ENCODE measurements around the gene ITGB8.
"Not testable (repeated sequence)": the region's sequence is repeated elsewhere in the genome, so short reads cannot be mapped to it uniquely, and the experiment has no call there.

The ITGB8 gene

DNA sequence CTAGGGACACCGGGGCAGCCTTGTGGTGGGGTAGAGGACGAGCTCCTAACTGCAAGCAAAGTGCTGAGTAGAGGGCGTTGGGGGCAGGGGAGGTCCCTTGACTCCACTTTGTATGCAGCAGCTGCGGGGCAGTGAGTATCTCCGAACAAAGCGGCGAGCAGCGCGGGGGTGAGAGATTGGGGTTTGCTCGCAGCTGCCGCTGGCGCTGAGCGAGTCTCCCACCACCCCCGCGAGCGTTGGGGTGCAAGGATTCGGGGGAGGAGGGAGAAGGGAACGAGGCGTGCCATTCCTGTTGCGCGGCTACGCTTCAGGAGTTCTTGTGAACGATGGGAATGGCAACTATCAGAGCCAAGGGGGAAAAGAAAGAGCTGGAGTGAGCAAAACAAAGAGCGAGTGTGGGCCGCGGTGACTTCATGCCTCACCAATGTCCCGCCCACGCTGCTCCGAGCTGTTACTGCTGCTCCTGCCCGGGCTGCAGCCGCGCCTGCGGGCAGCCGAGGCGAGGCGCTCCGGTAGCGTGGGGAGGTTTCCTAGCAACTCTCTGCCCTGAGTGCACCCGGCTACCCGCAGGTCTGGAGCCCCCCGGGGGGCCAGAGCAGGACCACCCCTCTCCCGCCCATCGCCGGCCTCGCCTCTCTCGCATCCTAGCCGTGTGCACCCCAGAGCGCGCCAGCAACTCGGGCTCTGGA lies at the start of gene ITGB8:
Gene ITGB8, plus strand, starts transcription at position 662 of the 689 bp plus-strand sequence. CDS start 907 bp downstream, outside the sequence.
- DNase-seq: peak; percentile 93

DNA sequence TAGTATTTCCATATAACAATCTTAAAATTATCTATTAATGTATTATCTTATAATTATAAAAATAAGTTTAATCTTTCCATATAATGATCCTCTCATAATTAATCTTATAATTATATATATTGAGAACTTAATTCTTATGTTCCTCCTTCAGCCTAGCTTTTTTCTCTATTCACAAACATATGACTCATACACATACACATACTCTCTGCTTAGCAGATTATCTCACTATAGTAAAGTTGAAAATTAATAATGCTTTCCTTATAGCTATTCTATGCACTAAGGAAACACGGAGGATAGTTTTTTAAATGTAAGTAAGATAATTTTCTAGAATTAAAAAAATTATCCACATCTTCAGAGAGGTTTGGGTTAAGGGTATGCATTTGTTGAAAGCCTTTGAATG lies 47.7 kb upstream of the ITGB8 start:
- DNase-seq: no peak

DNA sequence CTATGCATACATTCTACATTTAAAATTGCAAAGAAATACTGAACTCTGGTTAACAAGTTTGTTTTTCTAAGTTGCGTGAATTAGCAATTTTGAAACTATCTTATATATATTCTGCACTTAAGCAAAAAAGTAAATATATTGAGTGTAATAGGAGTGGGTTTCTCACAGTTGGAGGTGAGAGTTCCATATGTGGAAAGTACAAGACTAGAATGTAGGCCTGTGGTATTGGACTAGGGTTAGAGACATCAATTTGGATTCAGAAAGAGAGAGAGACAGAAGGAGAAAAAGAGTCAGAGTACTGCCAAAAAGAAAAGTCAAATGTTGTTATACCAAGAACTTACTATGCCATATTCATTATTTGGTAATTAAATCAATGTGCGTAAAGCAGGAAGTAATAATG lies 47.3 kb upstream of the ITGB8 start:
- DNase-seq: peak; percentile 25

DNA sequence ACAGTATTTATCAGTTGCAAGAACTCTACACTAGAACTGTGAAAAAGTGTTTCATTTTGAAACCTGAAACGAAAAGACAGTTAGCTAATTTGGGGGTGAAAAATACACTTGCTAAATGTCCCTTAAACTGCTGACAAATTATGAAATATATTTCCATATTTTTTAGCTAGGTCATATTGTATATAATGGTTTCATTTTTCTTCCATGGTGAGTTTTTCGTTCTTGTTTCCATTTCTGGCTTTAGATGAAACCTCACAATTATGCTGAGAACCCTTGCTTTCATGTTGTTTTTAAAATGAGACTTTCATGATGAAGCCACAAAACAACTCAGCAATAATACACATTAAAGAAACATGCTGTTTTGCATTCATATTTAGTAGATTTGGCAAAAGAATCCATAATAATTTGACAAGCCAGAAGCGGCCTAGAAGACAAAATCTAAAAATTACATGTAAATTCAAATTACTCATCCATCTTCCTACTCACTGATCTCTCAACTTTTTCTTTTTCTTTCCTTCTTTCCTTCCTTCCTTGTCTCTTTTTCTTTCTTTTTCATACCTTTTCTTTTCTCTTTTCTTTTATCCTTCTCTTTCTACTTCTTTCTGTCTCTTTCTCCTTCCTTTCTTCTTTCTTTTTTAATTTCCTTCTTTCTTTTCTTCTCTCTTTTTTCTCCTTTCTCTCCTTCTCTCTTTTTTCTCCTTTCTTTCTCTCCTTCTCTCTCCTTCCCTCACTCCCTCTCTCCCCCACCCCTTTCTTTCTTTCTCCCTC lies 46.5 kb upstream of the ITGB8 start:
- DNase-seq: no peak

DNA sequence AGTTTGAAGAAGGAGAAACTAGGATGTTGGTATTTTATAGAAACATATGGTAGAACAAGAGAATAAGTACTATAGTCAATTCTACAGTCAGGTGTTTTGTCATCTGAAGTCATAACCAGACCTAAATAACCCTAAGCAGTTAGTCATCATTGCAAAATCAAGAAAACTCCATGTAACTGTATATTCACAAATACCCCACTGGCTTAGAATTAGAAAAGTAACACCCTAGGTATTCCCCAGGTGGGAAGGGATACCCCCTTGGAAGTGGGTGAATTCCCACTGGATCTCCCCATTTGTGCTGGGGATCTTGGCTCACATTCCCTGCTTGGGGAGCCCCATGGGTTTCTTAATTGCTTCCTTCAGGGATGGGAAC lies 45.9 kb upstream of the ITGB8 start:
- no peak for DNase-seq

DNA sequence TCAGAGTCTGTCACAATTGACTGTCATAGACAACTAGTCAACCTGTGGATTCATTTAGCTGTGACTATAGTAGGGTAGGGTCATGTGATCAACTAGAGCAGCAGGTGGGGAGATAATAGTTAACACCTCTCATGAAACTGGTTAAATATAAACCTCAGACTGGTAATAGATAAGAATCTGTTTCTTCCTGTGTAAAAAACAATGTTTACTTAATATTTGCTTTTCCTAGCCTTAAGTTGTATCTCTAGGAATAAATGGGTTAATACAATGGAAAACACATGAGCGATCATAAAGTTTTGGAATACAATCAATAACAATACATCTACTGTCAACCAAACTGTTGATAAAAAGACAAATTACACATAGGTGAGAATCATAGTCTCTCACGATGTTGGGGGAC lies 43.4 kb upstream of the ITGB8 start:
- no peak for DNase-seq

DNA sequence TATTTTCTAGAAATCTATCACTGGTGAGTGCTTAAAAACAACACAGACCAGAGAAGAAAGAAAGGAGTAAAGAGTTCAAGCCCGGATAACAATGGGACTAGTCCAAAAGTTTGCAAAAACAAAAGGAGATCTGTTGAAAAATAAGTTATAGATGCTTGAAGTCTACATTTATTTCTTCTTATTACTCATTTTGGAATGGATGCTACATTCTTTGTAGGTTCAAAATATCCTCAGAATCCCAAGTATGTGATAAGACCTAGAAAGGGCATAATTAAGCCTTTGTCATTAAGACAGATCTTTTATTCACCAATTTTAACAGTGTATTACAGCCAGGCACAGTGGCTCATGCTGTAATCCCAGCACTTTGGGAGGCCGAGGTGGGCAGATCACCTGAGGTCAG lies 42.7 kb upstream of the ITGB8 start:
- no peak for DNase-seq

DNA sequence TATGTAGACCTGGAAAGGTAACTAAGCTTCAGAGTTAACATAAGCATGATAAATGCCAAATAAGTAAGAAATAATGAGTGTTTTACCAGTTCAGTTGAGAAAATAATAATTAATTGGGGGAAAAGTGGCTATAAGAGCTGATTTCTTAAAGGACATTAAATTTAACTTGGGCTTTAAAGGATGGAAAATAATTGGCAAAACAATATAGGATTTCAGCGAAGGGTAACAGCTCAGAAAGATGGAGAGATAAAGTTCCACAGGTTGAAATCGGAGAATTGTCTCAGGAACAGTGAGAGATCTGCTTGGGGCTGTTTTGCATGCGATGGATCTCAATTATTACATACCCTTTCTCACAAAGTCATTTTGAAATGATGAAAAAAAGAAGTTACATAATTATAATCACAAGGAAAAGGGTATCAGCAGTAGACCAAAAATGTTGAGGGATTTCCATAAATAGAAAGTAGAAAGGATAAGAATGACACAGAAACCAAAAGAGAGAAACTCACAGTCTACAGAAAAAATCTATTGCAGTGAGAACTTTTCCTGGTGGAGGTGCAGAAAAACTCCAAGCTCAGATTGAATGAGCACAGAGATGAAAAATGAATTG lies 40.1 kb upstream of the ITGB8 start:
- DNase-seq: no peak

DNA sequence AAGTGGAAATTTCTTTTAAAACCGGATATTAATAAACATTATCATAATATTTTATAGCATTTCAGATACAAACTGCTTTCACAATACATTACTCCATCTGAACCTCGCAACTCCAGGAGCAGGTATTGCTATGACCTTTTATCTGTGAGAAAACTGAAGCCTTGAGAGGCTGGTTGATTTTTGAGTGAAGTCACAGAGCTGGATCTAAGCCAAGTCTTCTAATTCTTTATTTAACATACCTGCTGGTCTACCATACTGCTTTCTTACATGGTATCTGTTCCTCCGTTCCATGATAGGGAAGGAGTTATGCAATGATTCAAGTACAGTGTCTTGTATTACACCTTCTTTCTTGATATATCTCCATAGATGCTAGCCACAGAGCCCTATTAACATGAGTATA lies 37.4 kb upstream of the ITGB8 start:
- DNase-seq: peak; percentile 17

DNA sequence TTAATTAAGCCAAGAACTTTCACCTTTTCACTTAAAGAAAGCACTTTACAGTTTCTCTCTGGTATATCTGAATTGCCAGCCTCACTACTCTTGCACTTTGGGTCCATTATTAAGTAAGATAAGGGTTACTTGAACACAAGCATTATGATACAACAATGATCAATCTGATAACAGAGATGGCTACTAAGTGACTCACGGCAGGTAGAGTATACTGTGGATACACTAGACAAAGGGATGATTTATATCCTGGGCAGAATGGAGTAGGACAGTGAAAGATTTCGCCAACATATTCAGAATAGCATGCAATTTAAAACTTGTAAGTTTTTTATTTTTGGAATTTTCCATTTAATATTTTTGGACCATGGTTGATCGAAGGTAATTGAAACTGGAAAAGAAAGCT lies 34.3 kb upstream of the ITGB8 start:
- DNase-seq: no peak

DNA sequence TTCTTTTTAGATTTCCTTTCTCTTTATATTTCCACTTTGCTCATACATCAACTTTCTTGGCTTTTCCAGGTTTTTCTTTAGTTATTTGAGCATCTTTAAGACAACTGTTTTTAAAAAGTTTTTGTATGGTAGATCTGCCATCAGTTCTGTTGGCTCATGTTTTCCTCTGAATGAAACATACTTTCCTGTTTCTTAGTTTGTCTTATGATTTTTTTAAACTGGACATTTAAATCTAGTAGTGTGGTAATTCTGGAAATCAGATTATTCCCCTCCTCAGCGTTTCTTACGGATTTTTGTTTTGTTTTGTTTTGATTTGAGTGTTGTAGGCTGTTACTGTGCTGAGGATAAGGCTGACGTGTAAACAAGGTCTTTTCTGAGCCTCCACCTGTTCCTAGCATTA lies 33.8 kb upstream of the ITGB8 start:
- DNase-seq: no peak

DNA sequence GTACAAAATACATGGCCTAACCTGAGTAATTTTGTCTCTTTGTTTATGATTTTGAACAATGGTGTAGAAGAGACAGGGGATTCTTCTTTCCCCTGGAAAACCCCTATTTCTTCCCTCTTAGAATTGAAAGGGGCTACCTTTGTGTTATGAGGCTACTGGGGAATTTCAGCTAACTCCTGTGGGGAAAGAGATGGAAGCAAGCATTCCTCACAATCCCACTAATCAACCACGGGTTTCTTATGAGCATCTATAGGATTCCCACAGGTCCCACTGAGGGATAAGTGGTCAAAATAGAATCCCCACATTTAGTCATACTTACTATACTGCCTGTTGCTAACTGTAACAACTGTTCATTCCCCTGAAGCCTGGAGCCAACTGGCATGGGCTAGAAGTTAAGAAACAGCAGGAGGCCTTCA lies 32.2 kb upstream of the ITGB8 start:
- no peak for DNase-seq

DNA sequence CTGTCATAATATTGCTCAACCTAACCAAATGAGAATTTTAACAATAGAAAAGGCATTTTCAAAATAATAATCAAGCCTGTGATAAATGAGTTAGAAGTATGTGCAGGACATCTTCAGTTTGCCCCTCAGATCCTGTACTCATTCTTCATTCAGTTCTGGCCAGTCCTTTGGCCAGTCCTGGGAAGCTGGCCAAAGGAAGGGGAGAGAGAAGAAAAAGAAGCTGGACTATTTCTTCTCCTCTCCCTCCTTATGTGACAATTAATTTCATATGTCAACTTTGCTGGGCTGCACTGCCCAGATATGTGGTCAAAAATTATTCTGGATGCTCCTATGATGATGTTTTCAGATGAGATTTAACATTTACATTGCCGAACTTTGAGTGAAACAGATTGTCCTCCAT lies 31.6 kb upstream of the ITGB8 start:
- no peak for DNase-seq

DNA sequence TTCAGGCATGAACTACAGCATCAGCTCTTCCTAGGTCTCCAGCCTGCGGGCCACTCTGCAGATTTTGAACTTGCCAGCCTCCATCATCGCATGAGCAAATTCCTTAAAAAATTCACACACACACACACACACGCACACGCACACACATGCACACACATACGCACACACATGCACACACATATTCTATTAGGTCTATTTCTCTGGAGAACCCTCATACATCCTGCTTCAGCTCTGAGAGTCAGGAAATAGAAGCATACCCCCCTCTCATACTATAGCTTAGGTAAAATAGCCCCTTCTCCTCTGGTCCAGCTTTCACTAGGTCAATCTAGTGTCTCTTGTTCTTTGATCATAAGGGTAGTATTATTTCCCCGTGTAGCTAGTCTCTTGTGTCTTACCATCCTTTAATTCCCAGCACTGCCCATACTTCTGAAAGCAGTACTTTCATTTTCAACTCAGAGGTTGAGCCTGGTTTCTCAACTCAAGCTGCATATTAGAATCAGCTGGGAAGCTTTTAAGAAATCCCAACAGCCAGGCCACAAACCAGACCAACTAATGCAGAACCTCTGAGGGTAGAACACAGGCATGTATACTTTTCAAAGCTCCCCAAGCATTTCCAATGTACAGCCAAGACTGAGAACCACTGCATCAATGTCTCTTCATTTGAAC lies 30.9 kb upstream of the ITGB8 start:
- no peak for DNase-seq

DNA sequence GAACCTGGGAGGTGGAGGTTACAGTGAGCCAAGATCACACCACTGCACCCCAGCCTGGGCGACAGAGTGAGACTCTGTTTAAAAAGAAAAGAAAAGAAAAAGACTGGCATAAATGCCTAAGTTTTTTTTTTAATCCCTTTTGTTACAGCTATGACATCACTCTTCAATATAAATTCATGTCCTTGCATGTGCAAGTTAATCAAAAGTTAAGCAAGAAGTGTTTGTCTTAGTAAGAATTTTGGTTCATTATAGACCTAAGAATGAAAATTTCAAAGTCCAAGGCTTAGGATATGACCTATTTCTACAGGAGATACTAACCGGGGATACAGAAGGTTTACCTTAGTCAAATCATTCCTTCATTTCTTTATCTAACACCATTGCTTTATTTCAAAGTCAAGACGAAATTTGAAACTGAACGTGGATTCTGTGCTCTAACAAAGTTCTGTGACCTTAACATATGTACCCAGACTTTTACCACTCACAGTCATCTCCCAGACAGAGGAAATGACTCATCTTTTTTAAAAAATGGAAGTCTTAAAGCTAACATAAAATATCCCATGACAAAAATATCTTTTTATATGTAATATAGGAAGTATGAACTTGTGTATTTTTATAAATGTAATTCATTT lies 29.3 kb upstream of the ITGB8 start:
- no peak for DNase-seq

DNA sequence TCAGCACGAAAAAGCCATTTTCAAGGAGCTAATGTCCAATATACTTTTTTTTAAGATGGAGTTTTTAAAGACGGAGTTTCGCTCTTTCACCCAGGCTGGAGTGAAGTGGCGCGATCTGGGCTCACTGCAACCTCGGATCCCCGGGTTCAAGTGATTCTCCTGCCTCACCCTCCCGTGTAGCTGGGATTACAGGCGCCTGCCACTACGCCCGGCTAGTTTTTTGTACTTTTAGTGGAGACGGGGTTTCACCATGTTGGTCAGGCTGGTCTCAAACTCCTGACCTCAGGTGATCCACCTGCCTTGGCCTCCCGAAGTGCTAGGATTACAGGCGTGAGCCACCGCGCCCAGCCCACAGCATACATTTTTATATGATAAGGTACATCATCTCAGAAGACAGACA lies 28.4 kb upstream of the ITGB8 start:
- not testable (repeated sequence) for DNase-seq

DNA sequence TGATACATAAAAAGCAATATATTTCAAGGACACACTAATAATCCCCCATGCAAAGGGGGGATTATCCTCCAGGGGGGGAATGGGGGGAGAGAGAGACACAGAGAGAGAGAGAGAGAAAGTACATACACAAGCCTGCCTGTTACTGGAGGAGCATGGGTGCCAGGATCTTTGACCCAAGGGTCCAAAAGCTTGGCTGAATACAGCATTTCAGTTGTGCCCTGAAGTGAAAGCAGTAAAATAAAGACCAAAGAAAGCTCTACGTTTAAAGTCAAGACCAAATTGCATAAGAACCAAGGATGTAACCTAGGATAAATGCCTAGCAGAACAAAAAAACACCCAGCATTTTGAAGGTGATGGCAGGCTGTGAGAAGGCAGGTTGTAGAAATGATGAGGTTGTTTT lies 27.8 kb upstream of the ITGB8 start:
- no peak for DNase-seq

DNA sequence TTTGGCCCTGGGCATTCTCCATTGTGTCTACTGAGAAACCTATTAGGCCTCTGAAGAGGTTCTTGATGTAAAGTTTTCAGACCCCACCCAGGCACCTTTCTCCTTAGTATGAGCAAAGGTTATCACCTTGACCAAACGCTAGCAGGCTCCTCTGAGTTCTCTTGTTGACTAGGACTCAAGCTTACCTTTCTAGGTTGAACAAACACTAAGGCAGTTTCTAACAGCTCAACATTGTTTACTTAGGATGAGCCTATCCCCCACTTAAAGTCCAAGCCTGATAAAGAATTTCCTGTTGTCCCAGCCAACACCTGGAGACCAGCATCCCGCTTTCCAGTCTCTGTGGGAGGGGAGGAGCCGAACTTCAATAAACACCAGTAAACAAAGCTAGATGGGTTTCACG lies 26.3 kb upstream of the ITGB8 start:
- DNase-seq: peak; percentile 60

DNA sequence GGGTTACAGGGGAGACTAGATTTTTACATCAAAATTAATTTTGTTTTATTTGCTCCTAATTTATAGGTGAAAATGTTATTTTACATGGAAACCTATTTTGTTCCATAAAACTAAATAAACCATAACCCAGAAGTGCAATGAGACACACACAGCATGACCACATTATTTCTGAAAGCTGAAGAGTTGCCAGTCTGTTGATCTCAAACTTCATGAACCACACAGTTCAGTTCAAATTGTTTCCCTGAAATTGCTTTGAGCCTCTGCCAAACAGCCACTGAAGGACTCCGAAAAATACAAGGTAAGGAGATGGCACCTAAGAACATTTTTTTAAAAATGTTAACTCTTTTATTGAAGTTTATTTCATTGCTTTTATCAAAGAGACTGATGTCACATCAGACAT lies 25.0 kb upstream of the ITGB8 start:
- no peak for DNase-seq

DNA sequence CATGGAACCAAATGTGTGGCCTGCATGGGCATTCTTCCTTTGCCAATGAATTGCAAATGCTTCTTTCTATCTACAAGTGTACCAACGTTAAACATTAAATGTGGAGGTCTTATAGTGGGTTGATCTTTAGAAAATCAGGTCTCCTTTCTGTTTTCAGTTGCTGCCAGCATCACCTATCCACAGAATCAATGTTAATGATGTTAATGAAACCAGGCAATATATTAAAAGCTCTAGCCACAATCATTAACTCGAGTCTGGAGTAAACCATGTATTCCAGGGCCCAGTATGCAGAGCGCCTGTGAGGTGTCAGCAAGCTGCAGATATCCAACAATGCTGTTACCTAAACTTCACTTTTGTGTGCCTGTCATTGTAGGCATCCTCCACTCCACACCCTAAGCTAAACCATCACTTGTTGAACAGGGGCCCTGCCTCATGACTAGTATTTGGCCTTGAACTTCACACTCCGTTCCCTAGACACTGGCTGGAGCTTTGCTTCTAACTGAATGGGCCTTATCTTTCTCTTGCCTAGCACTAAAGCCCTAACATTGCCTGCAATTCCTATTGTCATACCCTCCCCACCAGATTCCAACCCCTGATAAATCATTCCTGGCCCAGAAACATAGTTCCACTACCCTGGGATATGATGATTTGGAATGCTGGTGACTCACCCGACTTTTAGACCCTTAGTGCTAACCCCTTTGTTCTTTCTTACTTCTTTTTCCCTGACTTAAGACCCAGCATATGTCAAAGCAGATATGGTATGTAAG lies 24.3 kb upstream of the ITGB8 start:
- DNase-seq: no peak

DNA sequence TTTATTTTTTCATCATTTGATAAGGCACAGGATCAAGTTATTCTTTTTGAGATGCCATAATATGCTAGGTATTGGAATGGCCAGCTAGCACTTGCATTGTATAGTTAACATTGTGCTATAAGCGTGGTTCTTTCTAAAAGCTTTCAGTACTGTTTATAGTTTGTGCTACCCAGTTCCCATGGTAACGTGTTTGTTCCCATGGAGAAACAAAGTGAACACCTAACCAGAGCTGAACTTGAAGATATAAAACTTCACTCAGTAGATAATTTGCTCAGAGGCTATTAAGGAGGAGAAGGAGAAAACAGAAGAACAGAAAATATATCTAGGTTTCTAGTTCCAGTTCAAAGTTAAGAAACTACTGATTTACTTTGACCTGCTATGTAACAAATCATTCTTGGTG lies 23.6 kb upstream of the ITGB8 start:
- no peak for DNase-seq

DNA sequence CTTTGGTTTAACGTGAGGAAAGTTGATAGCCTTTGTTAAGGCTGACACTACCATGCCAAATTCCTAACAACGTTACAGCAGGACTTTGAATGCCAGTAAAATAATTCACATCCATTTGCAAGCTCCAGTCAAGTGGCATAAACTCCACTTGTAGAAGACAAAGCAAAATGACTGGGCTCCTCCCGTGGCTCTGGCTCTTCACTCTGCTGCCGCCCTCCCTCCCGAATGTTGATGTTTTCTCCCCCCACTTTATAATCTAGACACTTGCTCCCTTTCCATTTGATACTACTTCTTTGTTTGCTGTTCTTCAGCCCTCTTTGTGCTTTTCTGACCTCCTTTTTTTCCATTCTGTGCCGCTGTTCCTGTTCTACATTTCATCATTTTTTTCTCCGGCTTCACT lies 22.8 kb upstream of the ITGB8 start:
- DNase-seq: no peak

DNA sequence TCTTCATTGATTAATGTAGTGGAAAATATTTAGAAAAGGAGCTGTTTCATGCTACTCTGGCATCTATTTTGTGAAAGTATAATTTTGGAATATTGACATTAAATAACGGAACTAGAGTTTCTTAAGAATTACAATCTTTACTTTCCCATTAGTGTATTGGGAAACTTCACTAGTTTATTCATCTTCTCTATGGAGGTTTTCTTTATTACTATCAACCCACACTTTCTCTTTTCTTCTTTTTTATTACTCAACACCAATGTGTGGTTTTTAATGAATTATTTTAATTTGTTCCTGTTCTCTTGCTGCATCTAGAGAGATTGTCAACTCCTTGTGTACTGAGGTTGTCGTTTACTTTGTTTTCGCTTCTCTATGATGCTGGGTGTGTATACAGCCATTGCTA lies 20.4 kb upstream of the ITGB8 start:
- DNase-seq: no peak
